Stimulated activated CD4-positive, alpha-beta T cell treated with anti-CD3 and anti-CD28 coated beads, Interleukin-4, amount 100 ng/mL, for 4 hours (primary cell): Measurements from ENCODE around the gene GCAT.

Source experiments
- DNase-seq, 2 experiments: peaks; one replicate each; pipeline ENCODE4 v3.0.0-alpha.2; 2020

GCAT gene

GRCh38 chr22:37807410-37808293 lies at the start of gene GCAT:
Gene GCAT (plus strand): TSS chr22:37807934. CDS start chr22:37807968, 34 bp downstream.
- peak; percentile 84 to 91 for DNase-seq

- no peak for DNase-seq
Measured at GRCh38 chr22:37758694-37759093, 49.0 kb upstream of the GCAT start.

GRCh38 chr22:37759281-37759680 lies 48.5 kb upstream of the GCAT start:
- no peak for DNase-seq

GRCh38 chr22:37760152-37760551 lies 47.6 kb upstream of the GCAT start:
- no peak for DNase-seq

GRCh38 chr22:37762389-37762836 lies 45.3 kb upstream of the GCAT start:
- no peak for DNase-seq

GRCh38 chr22:37763012-37763411 lies 44.7 kb upstream of the GCAT start:
- no peak for DNase-seq

GRCh38 chr22:37763652-37764051 lies 44.1 kb upstream of the GCAT start:
- DNase-seq, result no peak

- DNase-seq, result no peak
Measured at GRCh38 chr22:37764622-37765021, 43.1 kb upstream of the GCAT start.

GRCh38 chr22:37765498-37765897 lies 42.2 kb upstream of the GCAT start:
- no peak for DNase-seq

- no peak for DNase-seq
Measured at GRCh38 chr22:37765953-37766576, 41.7 kb upstream of the GCAT start.

- no peak for DNase-seq
Measured at GRCh38 chr22:37768273-37768672, 39.5 kb upstream of the GCAT start.

GRCh38 chr22:37769056-37769455 lies 38.7 kb upstream of the GCAT start:
- DNase-seq, result no peak

GRCh38 chr22:37771081-37771480 lies 36.7 kb upstream of the GCAT start:
- DNase-seq, result no peak

- no peak for DNase-seq
Measured at GRCh38 chr22:37771702-37772427, 35.9 kb upstream of the GCAT start.

- no peak for DNase-seq
Measured at GRCh38 chr22:37774728-37775127, 33.0 kb upstream of the GCAT start.

- DNase-seq, result no peak
Measured at GRCh38 chr22:37775785-37776638, 31.7 kb upstream of the GCAT start.

GRCh38 chr22:37776639-37777005 lies 31.1 kb upstream of the GCAT start:
- DNase-seq, result no peak

- DNase-seq, result no peak
Measured at GRCh38 chr22:37777122-37777687, 30.5 kb upstream of the GCAT start.

GRCh38 chr22:37778370-37779009 lies 29.2 kb upstream of the GCAT start:
- DNase-seq, result no peak

GRCh38 chr22:37781434-37782059 lies 26.2 kb upstream of the GCAT start:
- no peak for DNase-seq
